22Rv1 (cell line): ENCODE results near the gene ZBTB32.

Experiments
- CTCF ChIP-seq: fragments of 450-650 bp; IDR thresholded peaks from 2 replicates; pipeline ENCODE4 v1.5.1; 2017; ENCODE audit warnings: mild to moderate bottlenecking
- ZFX ChIP-seq: fragments of 450-650 bp; IDR thresholded peaks from 2 replicates; pipeline ENCODE4 v1.6.1; 2017; ENCODE audit warnings: antibody characterized with exemption, borderline replicate concordance

- TF ChIP-seq CTCF (no peak), ZFX (no peak)
These were observed 41.1 kb downstream of the ZBTB32 start, which contains the start of the genes PSENEN and U2AF1L4 for GRCh38 chr19:35745328-35746086.
